Type B pancreatic cell (in vitro differentiated cells): ENCODE results near the gene PKN2. TPM values are rescaled to one million over a fixed set of nuclear protein-coding genes. Genes with fewer than 3 reads are reported as not detected.

Experiments
- DNase-seq: peaks from one replicate; pipeline ENCODE4 v3.0.0; 2021; ENCODE audit warnings: mixed read lengths; ENCODE audit not compliant: unreplicated experiment; ENCODE audit errors: extremely low spot score
- H3K27ac Mint-ChIP-seq: 2 replicates; pipeline ENCODE4 v1.8.0; 2021; ENCODE audit warnings: mild to moderate bottlenecking, mixed read lengths
- H3K27me3 Mint-ChIP-seq: 2 replicates; pipeline ENCODE4 v1.8.0; 2021; ENCODE audit warnings: mixed read lengths
- H3K36me3 Mint-ChIP-seq: 2 replicates; pipeline ENCODE4 v1.8.0; 2021; ENCODE audit warnings: mixed read lengths
- H3K4me1 Mint-ChIP-seq: one replicate; pipeline ENCODE4 v1.8.0; 2021; ENCODE audit warnings: mixed read lengths; ENCODE audit not compliant: unreplicated experiment
- H3K4me3 Mint-ChIP-seq: 2 replicates; pipeline ENCODE4 v1.8.0; 2021; ENCODE audit warnings: mild to moderate bottlenecking, mixed read lengths
- H3K9me3 Mint-ChIP-seq: 2 replicates; pipeline ENCODE4 v1.8.0; 2021; ENCODE audit warnings: mixed read lengths
- total RNA-seq: library from RNA; stranded (reverse); gene quantifications from 2 replicates; pipeline ENCODE4 v1.2.1, GENCODE V29; 2021; ENCODE audit warnings: low replicate concordance
- TF ChIP-seq, protein P1 (sequence below): fragments of 200-600 bp; sonication (generic); conservative IDR thresholded peaks from 2 replicates; pipeline ENCODE4 v1.5.0; 2021; ENCODE audit warnings: antibody characterized with exemption, mild to moderate bottlenecking

Gene PKN2
- total RNA-seq, 1 donor from 2014 or later = 56.0 TPM

DNA sequence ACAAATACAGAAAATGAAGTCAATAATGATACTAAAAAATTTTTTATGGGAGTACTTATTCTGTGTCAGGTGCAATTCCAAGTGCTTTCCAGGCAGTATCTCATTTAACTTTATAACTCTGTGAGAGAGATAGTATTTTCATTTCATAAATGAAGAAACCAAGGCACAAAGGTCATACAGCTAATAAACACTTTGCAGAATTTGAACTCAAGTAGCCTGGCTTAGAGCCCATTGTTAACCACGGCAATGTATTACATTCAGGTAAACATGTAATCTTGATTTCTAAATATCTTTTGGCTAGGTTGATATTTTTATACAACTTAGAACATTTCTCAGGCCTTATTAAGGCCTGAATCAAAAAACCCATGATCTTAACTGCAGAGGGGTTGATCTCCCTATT is 28.9 kb upstream of the PKN2 start:
- no peaks in the 10 kb centered on the region for H3K9me3 Mint-ChIP-seq
- TF ChIP-seq, protein P1, sequence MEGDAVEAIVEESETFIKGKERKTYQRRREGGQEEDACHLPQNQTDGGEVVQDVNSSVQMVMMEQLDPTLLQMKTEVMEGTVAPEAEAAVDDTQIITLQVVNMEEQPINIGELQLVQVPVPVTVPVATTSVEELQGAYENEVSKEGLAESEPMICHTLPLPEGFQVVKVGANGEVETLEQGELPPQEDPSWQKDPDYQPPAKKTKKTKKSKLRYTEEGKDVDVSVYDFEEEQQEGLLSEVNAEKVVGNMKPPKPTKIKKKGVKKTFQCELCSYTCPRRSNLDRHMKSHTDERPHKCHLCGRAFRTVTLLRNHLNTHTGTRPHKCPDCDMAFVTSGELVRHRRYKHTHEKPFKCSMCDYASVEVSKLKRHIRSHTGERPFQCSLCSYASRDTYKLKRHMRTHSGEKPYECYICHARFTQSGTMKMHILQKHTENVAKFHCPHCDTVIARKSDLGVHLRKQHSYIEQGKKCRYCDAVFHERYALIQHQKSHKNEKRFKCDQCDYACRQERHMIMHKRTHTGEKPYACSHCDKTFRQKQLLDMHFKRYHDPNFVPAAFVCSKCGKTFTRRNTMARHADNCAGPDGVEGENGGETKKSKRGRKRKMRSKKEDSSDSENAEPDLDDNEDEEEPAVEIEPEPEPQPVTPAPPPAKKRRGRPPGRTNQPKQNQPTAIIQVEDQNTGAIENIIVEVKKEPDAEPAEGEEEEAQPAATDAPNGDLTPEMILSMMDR = no peak
- peak overlapping the region; percentile 85 for H3K27ac Mint-ChIP-seq
- no peaks in the 10 kb centered on the region for H3K36me3 Mint-ChIP-seq
- H3K27me3 Mint-ChIP-seq = no peaks in the 10 kb centered on the region
- no peak overlapping the region for H3K4me3 Mint-ChIP-seq
- DNase-seq = no peak
- H3K4me1 Mint-ChIP-seq = no peaks in the 10 kb centered on the region

DNA sequence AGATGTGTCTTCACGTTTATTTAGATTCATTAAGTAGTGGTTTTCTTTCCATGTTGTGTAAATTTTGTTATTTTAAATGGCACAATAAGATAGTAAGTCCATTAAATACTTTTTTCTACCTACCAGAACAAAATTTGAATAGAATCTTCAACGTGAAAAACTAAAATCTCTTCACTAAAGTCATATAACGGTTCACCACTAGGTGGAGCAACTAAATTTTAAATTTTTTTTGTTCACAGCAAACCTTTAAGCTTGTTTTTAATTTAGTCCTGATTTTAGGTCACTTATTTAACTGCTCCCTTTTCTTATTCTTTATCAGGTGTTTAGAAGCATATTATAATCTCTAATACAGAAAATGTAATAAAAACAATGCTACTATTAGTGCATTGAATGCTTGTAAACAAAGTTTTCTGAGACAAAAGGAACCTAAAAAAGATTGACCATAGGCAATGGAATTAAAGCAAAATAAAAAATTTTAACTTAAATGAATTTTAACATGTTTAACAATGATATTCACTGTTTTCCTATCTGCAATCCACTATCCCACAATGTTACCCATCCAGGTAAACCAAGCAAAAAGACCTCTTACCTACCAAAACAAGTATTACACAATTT is 28.3 kb upstream of the PKN2 start:
- no peaks in the 10 kb centered on the region for H3K9me3 Mint-ChIP-seq
- H3K27ac Mint-ChIP-seq = peak overlapping the region; percentile 85
- H3K27me3 Mint-ChIP-seq = no peaks in the 10 kb centered on the region
- TF ChIP-seq, protein P1 = peak; percentile 89
- no peaks in the 10 kb centered on the region for H3K36me3 Mint-ChIP-seq
- H3K4me3 Mint-ChIP-seq = no peak overlapping the region
- DNase-seq = no peak
- H3K4me1 Mint-ChIP-seq = no peaks in the 10 kb centered on the region

DNA sequence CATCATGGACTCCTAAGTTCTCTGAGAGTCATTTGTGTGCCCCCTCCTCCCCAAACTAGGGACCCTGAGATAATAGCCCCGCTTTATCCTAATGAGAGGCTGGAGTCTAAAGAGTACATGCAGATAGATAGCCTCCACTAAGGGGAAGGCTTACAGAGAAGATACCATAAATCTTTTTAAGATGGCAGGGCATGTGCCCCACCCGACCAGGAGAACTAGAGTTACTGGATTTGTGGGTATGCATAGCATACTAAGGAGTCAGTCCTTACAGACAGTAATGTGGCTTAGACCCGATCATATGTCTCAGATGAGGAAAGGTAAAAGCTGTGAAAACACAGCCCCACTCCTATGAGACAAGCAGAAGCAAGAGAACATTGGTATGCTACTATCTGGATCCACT is 25.7 kb upstream of the PKN2 start:
- peak overlapping the region; percentile 80 for H3K4me3 Mint-ChIP-seq

DNA sequence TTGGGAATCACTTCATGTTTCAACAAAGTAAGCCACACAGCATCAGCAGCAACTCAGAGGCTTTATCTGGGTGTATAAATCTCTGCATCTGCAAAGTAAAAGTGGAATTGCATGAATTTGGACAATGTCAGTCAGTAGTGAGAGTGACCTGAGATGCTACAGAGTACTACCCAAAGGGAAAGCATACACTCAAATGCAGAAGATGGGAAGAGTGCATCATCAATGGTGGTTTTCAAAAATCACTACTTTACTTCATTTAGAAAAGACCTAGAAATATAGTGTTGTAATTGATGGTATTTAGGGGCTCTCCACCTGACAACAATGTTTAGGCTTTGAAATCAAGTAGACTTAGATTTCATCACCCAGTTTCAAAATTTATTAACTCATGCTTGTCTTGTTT is 24.5 kb upstream of the PKN2 start:
- Mint-ChIP-seq H3K4me3 (no peak overlapping the region), H3K4me1 (peaks cover 4% of the 10 kb centered on the region), H3K36me3 (no peaks in the 10 kb centered on the region), H3K9me3 (no peaks in the 10 kb centered on the region), H3K27ac (no peak overlapping the region), H3K27me3 (no peaks in the 10 kb centered on the region)
- no peak for DNase-seq
- TF ChIP-seq, protein P1 = no peak

More for the DNA sequence above, 25.7 kb upstream of the PKN2 start:
- H3K27me3 Mint-ChIP-seq = no peaks in the 10 kb centered on the region
- H3K36me3 Mint-ChIP-seq = no peaks in the 10 kb centered on the region
- TF ChIP-seq, protein P1 = no peak
- no peak for DNase-seq
- H3K4me1 Mint-ChIP-seq = peaks cover 4% of the 10 kb centered on the region
- peak overlapping the region; percentile 93 for H3K27ac Mint-ChIP-seq
- H3K9me3 Mint-ChIP-seq = no peaks in the 10 kb centered on the region

DNA sequence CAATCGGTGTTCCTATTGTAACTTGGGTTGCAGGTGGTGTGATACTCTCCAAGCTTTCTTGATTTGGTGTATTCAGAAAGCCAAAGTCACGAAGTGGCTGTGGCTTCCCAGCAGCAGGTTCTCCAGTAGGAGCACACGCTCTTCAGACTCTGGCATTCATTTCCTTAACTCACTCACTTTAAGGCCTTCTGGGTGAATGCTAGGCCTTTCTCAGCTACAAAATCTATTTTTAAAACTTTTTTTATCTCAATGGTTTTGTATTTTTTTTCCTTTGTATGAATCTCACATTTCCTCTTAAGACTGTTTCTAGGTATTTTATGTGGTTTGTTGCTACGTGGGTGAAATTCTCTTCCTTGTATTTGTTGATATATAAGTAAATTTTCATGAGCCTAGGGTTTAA is 22.9 kb upstream of the PKN2 start:
- no peak for DNase-seq
- H3K27me3 Mint-ChIP-seq = no peaks in the 10 kb centered on the region
- H3K9me3 Mint-ChIP-seq = no peaks in the 10 kb centered on the region
- peaks cover 4% of the 10 kb centered on the region for H3K4me1 Mint-ChIP-seq
- H3K36me3 Mint-ChIP-seq = no peaks in the 10 kb centered on the region
- TF ChIP-seq, protein P1 = no peak
- H3K27ac Mint-ChIP-seq = no peak overlapping the region
- no peak overlapping the region for H3K4me3 Mint-ChIP-seq
